PFSK-1 (cell line): ENCODE results near the gene OSGIN1. TPM values are rescaled to one million over a fixed set of nuclear protein-coding genes. Genes with fewer than 3 reads are reported as not detected.

Experiments used
- FOXP2 ChIP-seq: optimal IDR thresholded peaks from 2 replicates; pipeline ENCODE3; 2011; ENCODE audit warnings: borderline replicate concordance, control low read depth, inconsistent platforms; ENCODE audit not compliant: insufficient read depth; ENCODE audit errors: extremely low read length, extremely low read depth
- POLR2AphosphoS5 ChIP-seq: IDR thresholded peaks from 2 replicates; pipeline ENCODE4 v1.6.1; 2012; ENCODE audit warnings: low read depth, mild to moderate bottlenecking, control low read depth, low read length, moderate library complexity
- REST ChIP-seq, 2 experiments: IDR thresholded peaks; 2 replicates each; pipeline versions ENCODE4 v1.6.1 to v1.8.0; 2011 to 2012; ENCODE audit warnings: low read depth in 2 of 2, low read length in 2 of 2, control low read depth in 1 of 2, inconsistent platforms in 1 of 2, mild to moderate bottlenecking in 1 of 2, moderate library complexity in 1 of 2; ENCODE audit not compliant: insufficient read depth in 1 of 2
- SIN3A ChIP-seq: IDR thresholded peaks from 2 replicates; pipeline ENCODE4 v1.6.1; 2012; ENCODE audit warnings: mild to moderate bottlenecking, low read length, moderate library complexity, borderline replicate concordance; ENCODE audit not compliant: insufficient read depth
- TAF1 ChIP-seq: IDR thresholded peaks from 2 replicates; pipeline ENCODE4 v1.6.1; 2012; ENCODE audit warnings: low read length, control low read depth, borderline replicate concordance; ENCODE audit not compliant: insufficient read depth
- polyA plus RNA-seq: library from polyadenylated mRNA; unstranded; fragments of >200 nt; gene quantifications from one replicate; pipeline ENCODE4 v1.2.1, GENCODE V29; 2012; ENCODE audit warnings: low read depth, missing spikeins; ENCODE audit not compliant: insufficient read length

The OSGIN1 gene
- polyA plus RNA-seq: 135 TPM

- TF ChIP-seq POLR2AphosphoS5 (peak; percentile 96), SIN3A (peak; percentile 92; the same call in 1 of the 2 replicates), REST (IDR thresholded peaks at IDR 0.05; ENCODE audit: insufficient read depth in 1 of 2, low read depth in 2 of 2, low read length in 2 of 2) (no peak), FOXP2 (peak; percentile 14)
Measured at GRCh38 chr16:83952940-83953795, at the start of gene OSGIN1. Gene OSGIN1, plus strand, starts transcription at chr16:83953240. Its CDS starts 4,432 bp downstream, at chr16:83957672.

GRCh38 chr16:83903751-83904150 lies 49.3 kb upstream of the OSGIN1 start:
- no peak for TF ChIP-seq SIN3A
- no peak for TF ChIP-seq FOXP2
- TF ChIP-seq POLR2AphosphoS5: no peak
- TF ChIP-seq TAF1: no peak
- no peak for TF ChIP-seq REST (IDR thresholded peaks at IDR 0.05; ENCODE audit: insufficient read depth in 1 of 2, low read depth in 2 of 2, low read length in 2 of 2)

GRCh38 chr16:83906683-83907082 lies 46.4 kb upstream of the OSGIN1 start:
- TF ChIP-seq POLR2AphosphoS5 (no peak), FOXP2 (no peak), SIN3A (no peak)

- no peak for TF ChIP-seq POLR2AphosphoS5
- TF ChIP-seq SIN3A: no peak
- no peak for TF ChIP-seq TAF1
- TF ChIP-seq REST (IDR thresholded peaks at IDR 0.05; ENCODE audit: insufficient read depth in 1 of 2, low read depth in 2 of 2, low read length in 2 of 2): no peak
- no peak for TF ChIP-seq FOXP2
Measured at GRCh38 chr16:83907111-83907510, 45.9 kb upstream of the OSGIN1 start.

GRCh38 chr16:83907631-83908250 lies 45.3 kb upstream of the OSGIN1 start:
- TF ChIP-seq TAF1: no peak
- no peak for TF ChIP-seq POLR2AphosphoS5
- no peak for TF ChIP-seq REST (IDR thresholded peaks at IDR 0.05; ENCODE audit: insufficient read depth in 1 of 2, low read depth in 2 of 2, low read length in 2 of 2)
- TF ChIP-seq FOXP2: no peak
- no peak for TF ChIP-seq SIN3A
